Endodermal cell (in vitro differentiated cells): ENCODE data around the gene WTAP. TPM values are rescaled to one million over a fixed set of nuclear protein-coding genes. Genes with fewer than 3 reads are reported as not detected.
A peak's percentile ranks its signal among the peaks of the same experiment; 100 is the strongest.
"Not testable (repeated sequence)": the region's sequence is repeated elsewhere in the genome, so short reads cannot be mapped to it uniquely, and the experiment has no call there.

Experiments
- DNase-seq: peaks from one replicate; pipeline ENCODE4 v3.0.0-alpha.2; 2017
- H3K27ac ChIP-seq: 2 replicates; pipeline ENCODE4 v1.5.1; 2013; ENCODE audit warnings: mild to moderate bottlenecking, low read depth, low read length, moderate library complexity
- H3K27me3 ChIP-seq: 2 replicates; pipeline ENCODE4 v1.6.1; 2013; ENCODE audit warnings: mild to moderate bottlenecking, low read length, moderate library complexity; ENCODE audit not compliant: insufficient read depth, control insufficient read depth, poor library complexity, severe bottlenecking
- H3K36me3 ChIP-seq: 2 replicates; pipeline ENCODE4 v1.7.0; 2013; ENCODE audit warnings: mild to moderate bottlenecking, low read length, moderate library complexity; ENCODE audit not compliant: control insufficient read depth, insufficient read depth
- H3K4me1 ChIP-seq: one replicate; pipeline ENCODE4 v1.7.0; 2013; ENCODE audit warnings: low read length; ENCODE audit not compliant: control insufficient read depth, insufficient read depth
- H3K4me3 ChIP-seq: 2 replicates; pipeline ENCODE4 v1.5.1; 2013; ENCODE audit warnings: mild to moderate bottlenecking, low read length, moderate library complexity
- H3K9ac ChIP-seq: 2 replicates; pipeline ENCODE4 v1.6.1; 2013; ENCODE audit warnings: mild to moderate bottlenecking, low read length, moderate library complexity; ENCODE audit not compliant: poor library complexity, severe bottlenecking; ENCODE audit errors: extremely low read depth
- H3K9me3 ChIP-seq: 2 replicates; pipeline ENCODE4 v1.6.1; 2013; ENCODE audit warnings: mild to moderate bottlenecking, low read length, moderate library complexity; ENCODE audit not compliant: control insufficient read depth
- H3K27ac Mint-ChIP-seq: 2 replicates; pipeline ENCODE4 v1.8.0; 2020; ENCODE audit warnings: mixed read lengths
- H3K27me3 Mint-ChIP-seq: 2 replicates; pipeline ENCODE4 v1.8.0; 2021; ENCODE audit warnings: mild to moderate bottlenecking, mixed read lengths; ENCODE audit not compliant: insufficient read depth
- H3K36me3 Mint-ChIP-seq: 2 replicates; pipeline ENCODE4 v1.8.0; 2020; ENCODE audit warnings: low read depth, mixed read lengths
- H3K4me1 Mint-ChIP-seq: 2 replicates; pipeline ENCODE4 v1.8.0; 2020; ENCODE audit warnings: mixed read lengths
- H3K4me3 Mint-ChIP-seq: 2 replicates; pipeline ENCODE4 v1.8.0; 2020; ENCODE audit warnings: mild to moderate bottlenecking, moderate library complexity, mixed read lengths
- H3K9me3 Mint-ChIP-seq: 2 replicates; pipeline ENCODE4 v1.8.0; 2020; ENCODE audit warnings: mild to moderate bottlenecking, mixed read lengths
- CTCF ChIP-seq: fragments of 200-600 bp; sonication (generic); conservative IDR thresholded peaks from 2 replicates; pipeline ENCODE4 v1.5.0; 2021; ENCODE audit warnings: antibody characterized with exemption, mild to moderate bottlenecking
- whole genome bisulfite sequencing, 2 experiments: methylation state at CpG; one replicate each; pipeline versions ENCODE4 v1.1.5 to v1.1.7; 2013; ENCODE audit warnings: missing lambda C conversion rate in 2 of 2, mixed read lengths in 1 of 2; ENCODE audit not compliant: insufficient coverage in 1 of 2, insufficient read length in 1 of 2; 5-methylcytosine and 5-hydroxymethylcytosine counted together
- total RNA-seq, 2 donors: library from RNA; stranded (reverse); fragmentation: NEBNext Ultra II Directional in 1 of 2; extraction: Animal tissue kit (Norgen Biotek cat#: 25700) in 1 of 2; gene quantifications; 2 replicates in 1 of 2; 3 replicates in 1 of 2; pipeline ENCODE4 v1.2.1, GENCODE V29; 2021

Gene WTAP
- total RNA-seq, 2 donors from 2014 or later: 112 to 119 TPM

DNA sequence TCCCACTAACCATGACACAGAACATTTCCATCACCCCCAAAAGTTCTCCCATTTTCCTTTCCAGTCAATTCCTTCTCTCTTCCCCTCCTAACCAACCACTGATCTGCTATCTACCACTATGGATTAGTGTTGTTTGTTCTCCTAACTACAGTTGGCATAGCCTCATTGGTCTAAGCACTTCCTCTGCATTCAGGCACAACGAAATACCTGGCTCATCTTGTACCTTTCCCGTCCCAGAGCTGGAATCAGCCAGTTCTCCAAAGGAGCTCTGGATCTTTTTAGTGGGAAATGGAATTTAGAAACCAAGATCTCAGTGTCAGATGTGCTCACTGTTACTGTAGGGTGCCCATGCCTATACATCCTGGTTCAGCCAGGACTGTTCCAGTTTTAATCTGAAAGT, 4.0 kb upstream of the WTAP start:
- Mint-ChIP-seq H3K4me1 (peaks cover 15% of the 10 kb centered on the region), H3K27ac (no peak overlapping the region)
- no peaks in the 10 kb centered on the region for H3K4me1 ChIP-seq

DNA sequence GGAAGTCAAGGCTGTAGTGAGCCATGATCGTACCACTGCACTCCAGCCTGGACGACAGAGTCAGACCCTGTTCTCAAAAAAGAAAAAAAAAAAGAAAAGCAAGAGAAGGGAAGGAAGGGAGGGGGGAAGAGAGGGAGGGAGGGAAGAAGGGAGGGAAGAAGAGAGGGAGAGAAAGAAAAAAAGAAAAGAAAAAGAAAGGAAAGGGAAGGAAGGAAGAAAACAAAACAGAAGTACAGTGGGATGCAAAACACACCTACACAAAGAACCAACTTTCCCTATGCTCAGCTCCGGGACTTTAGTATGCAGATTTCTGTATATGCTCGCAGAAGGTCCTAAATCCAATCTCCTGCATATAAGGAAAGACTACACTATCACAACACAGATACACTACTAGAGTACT, 2.5 kb upstream of the WTAP start:
- Histone ChIP-seq H3K4me1 (no peaks in the 10 kb centered on the region), H3K27me3 (no peaks in the 10 kb centered on the region)
- H3K27ac Mint-ChIP-seq: no peak overlapping the region

More for the DNA sequence above, 4.0 kb upstream of the WTAP start:
- peaks cover 19% of the 10 kb centered on the region for H3K36me3 ChIP-seq
- Mint-ChIP-seq H3K9me3 (peaks cover 13% of the 10 kb centered on the region), H3K27me3 (no peaks in the 10 kb centered on the region), H3K36me3 (peaks cover 22% of the 10 kb centered on the region), H3K4me3 (no peak overlapping the region)
- 83 to 96% methylated on average over 2 of the region's 2 CpGs for WGBS, 2 experiments
- no peak overlapping the region for H3K27ac ChIP-seq
- no peaks in the 10 kb centered on the region for H3K27me3 ChIP-seq
- H3K9ac ChIP-seq: no peak overlapping the region
- H3K4me3 ChIP-seq: no peak overlapping the region
- TF ChIP-seq CTCF: no peak
- DNase-seq: no peak
- peaks cover 25% of the 10 kb centered on the region for H3K9me3 ChIP-seq

DNA sequence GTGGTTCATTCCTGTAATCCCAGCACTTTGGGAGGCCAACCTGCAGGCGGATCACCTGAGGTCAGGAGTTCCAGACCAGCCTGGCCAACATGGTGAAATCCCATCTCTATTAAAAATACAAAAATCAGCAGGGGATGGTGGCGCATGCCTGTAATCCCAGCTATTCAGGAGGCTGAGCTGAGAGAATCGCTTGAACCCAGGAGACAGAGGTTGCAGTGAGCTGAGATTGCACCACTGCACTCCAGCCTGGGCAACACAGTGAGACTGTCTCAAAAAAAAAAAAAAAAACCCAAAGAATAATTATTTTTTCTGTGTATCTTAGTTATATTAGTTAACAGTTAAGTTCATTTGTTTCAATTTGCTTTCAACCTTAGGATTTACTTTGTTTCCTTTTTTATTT, 2.1 kb upstream of the WTAP start:
- not testable (repeated sequence) for H3K4me3 Mint-ChIP-seq, H3K27ac Mint-ChIP-seq, DNase-seq, H3K4me1 ChIP-seq, H3K27me3 Mint-ChIP-seq, H3K27me3 ChIP-seq, H3K27ac ChIP-seq, H3K9ac ChIP-seq
- peaks cover 13% of the 10 kb centered on the region for H3K9me3 Mint-ChIP-seq
- H3K4me1 Mint-ChIP-seq: peaks cover 16% of the 10 kb centered on the region
- peaks cover 22% of the 10 kb centered on the region for H3K36me3 ChIP-seq
- peaks cover 22% of the 10 kb centered on the region for H3K36me3 Mint-ChIP-seq
- peaks cover 25% of the 10 kb centered on the region for H3K9me3 ChIP-seq
- WGBS, 2 experiments: 92 to 100% methylated on average over 1 to 3 of the region's 3 CpGs
- H3K4me3 ChIP-seq: peak overlapping the region; percentile 96

More for the DNA sequence above, 2.5 kb upstream of the WTAP start:
- no peak overlapping the region for H3K4me3 Mint-ChIP-seq
- Histone ChIP-seq H3K4me3 (no peak overlapping the region), H3K27ac (no peak overlapping the region), H3K36me3 (peaks cover 19% of the 10 kb centered on the region), H3K9ac (no peak overlapping the region), H3K9me3 (peaks cover 25% of the 10 kb centered on the region)
- DNase-seq: no peak
- H3K27me3 Mint-ChIP-seq: no peaks in the 10 kb centered on the region
- 96 to 100% methylated on average over 1 to 4 of the region's 4 CpGs for WGBS, 2 experiments
- TF ChIP-seq CTCF: no peak
- peaks cover 22% of the 10 kb centered on the region for H3K36me3 Mint-ChIP-seq
- H3K9me3 Mint-ChIP-seq: peaks cover 13% of the 10 kb centered on the region
- peaks cover 16% of the 10 kb centered on the region for H3K4me1 Mint-ChIP-seq
